Thyroid gland (tissue), 4 donors: ENCODE data around the gene USP37.

Source experiments
- CTCF ChIP-seq, 6 experiments: fragments of 200-600 bp in 3 of 6; fragments of 450-650 bp in 3 of 6; sonication (generic) in 3 of 6; IDR thresholded peaks; one replicate each; pipeline ENCODE4 v1.5.1; 2016 to 2019; ENCODE audit warnings: antibody characterized with exemption in 6 of 6, mild to moderate bottlenecking in 2 of 6, inconsistent platforms in 1 of 6, moderate library complexity in 1 of 6
- POLR2A ChIP-seq, 2 donors: fragments of 450-650 bp; IDR thresholded peaks; one replicate each; pipeline ENCODE4 v1.6.1; 2017; ENCODE audit warnings: antibody characterized with exemption in 2 of 2, mild to moderate bottlenecking in 2 of 2, moderate library complexity in 1 of 2

- TF ChIP-seq CTCF (IDR thresholded peaks at IDR 0.05) (no peak), POLR2A (IDR thresholded peaks at IDR 0.05) (no peak)
Measured at GRCh38 chr2:218447072-218447471, 121.1 kb downstream of the USP37 start.
